HK-2 (cell line): ENCODE measurements around the gene LRRFIP1.
"Not testable (repeated sequence)": the region's sequence is repeated elsewhere in the genome, so short reads cannot be mapped to it uniquely, and the experiment has no call there.

Experiments
- DNase-seq: peaks from one replicate; pipeline ENCODE4 v3.0.0-alpha.2; 2018; ENCODE audit not compliant: unreplicated experiment

The LRRFIP1 gene, protein sequence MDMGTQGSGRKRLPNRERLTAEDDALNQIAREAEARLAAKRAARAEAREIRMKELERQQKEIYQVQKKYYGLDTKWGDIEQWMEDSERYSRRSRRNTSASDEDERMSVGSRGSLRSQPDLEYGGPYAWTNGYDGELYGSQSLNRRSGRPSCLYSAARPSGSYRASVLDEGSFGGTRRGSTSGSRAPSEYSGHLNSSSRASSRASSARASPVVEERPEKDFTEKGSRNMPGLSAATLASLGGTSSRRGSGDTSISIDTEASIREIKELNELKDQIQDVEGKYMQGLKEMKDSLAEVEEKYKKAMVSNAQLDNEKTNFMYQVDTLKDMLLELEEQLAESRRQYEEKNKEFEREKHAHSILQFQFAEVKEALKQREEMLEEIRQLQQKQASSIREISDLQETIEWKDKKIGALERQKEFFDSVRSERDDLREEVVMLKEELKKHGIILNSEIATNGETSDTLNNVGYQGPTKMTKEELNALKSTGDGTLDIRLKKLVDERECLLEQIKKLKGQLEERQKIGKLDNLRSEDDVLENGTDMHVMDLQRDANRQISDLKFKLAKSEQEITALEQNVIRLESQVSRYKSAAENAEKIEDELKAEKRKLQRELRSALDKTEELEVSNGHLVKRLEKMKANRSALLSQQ

DNA sequence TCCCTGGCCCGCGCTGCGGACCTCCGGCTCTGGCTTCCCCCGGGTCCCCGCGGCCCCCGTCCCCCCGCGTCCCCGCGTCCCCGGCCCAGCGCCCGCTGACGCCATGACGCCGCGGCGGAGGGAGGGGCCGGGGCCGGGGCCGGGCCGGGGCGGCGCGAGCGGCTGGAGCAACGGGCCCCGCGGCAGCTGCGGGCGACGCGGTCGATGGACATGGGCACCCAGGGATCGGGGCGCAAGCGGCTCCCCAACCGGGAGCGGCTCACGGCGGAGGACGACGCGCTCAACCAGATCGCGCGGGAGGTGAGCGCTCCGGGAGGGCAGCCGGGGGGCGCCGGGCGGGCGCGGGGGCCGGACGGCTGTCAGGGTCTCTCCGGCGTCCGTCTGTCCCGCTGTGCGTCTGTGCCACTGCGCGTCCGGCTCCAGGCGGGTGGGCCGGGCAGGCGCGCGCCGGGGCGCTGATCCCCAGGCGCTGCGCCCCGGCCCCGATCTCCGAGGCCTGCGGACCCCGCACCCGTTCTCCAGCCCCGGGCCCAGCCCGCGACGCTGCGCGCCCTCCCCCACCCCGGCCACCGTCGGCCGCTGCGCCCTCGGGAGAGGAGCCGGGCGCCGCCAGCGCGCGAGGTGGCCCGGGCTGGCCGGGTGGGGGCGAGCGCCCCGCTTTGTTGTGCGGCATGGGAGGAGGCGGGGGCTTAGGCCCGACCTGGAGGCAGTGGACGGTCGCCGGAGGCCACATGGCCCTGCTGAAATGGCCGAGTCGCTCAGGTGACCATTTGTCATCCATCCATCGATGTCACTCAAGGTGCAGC lies at the start of gene LRRFIP1:
Gene LRRFIP1 (plus strand): TSS at position 147 of the 806 bp plus-strand sequence. CDS start 58 bp downstream, at position 205.
- DNase-seq: no peak

DNA sequence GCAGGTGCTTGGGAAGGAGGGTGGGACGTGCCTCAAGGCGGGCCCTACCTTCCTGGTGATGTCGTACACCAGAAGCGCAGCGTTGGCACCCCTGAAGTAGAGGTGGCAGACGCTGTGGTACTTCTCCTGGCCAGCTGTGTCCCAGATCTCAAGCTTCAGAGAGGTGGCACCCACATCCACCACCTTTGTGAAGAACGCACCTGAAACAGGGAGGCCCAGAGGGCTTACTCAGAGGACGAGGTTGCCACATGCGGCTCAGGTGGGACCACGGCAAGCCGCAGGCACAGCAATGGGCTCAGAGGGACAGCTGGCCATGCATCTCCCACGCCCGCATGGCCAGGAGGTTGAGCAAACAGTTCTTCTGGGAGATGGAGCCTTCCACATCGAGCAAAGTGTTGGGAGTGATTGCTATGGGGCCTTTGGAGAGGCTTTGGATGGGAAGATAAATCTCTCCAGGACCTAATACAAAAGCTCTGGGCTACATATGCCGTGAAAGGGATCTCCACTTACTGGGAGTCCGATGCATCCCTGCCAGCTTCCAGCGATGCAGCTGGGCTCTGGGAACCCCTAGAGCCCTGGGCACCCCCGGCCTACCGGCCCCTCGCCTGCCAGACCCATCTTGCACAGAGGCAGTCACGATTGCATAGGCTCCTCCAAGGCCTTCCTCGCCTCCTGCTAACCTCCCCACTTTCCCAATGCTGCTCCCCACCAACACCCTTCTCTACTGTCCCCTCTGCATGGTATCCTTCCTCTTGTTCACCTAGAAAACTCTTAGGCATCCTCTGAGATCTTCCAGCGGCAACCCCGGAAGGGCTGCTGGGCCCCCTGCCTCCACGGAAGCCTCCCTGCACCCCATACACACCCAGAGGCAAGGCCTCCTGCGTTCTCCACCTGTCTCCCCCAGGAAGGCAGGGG lies 49.2 kb upstream of the LRRFIP1 start:
- no peak for DNase-seq

DNA sequence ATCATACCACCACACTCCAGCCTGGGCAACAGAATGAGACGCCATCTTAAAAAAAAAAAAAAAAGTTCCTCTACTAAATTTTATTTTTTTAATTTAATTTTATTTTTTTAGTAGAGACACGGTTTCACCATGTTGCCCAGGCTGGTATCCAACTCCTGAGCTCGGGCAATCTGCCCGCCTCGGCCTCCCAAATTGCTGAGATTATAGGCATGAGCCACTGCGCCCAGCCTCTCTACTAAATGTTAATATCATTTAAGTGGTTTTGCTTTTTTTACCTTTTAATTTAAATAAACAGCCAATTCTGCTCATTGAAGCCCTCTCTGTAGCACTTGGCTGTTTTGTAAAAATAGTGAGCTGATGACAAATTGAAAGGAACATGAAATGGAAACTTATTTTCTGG lies 46.1 kb upstream of the LRRFIP1 start:
- no peak for DNase-seq

DNA sequence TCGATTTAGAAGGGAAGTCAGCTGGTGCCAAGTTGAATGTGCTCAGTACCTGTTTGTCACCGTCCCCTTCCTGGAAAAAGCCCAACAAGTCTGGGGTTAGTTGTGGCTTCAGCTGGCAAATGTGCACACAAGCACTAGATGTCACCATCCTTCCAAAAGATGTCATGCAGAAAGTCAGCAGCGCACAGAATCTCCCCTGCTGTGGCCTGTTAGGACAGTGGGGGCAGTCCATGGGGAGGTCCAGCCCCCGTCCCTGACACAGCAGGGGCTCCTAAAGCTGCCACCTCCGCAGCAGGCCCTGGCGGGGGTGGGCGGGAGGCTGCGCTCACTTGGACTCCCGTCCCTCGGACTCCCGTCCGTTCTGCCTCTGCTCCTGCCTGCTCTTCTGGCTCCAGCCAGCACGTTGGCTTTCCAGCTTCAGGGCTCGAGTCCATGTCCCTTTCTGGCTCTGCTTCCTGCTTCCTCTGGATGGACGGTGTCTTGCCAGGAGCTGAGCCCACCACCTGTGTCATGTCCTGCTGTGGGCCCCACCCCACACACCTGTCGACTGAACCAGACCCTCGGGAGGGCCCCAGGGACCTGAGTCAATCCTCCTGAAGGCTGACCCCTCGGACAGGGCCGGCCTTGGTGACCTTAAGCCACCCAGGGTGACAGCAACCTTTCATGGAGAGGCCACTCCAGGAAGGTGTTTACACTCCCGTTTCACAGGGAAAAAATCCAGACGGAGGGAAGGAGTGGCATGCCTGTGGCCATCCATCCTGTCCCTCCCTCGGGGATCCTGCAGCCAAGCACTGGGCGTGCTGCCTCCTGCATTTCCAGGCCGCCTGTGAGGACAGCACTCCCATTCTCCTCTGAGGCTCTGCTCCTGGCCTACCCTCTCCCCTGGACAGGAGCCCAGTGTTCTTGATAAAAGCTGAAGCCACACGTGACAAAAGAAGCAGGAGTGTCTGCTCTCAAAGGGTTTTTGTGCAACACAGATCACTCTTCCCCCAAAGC lies 45.3 kb upstream of the LRRFIP1 start:
- no peak for DNase-seq

DNA sequence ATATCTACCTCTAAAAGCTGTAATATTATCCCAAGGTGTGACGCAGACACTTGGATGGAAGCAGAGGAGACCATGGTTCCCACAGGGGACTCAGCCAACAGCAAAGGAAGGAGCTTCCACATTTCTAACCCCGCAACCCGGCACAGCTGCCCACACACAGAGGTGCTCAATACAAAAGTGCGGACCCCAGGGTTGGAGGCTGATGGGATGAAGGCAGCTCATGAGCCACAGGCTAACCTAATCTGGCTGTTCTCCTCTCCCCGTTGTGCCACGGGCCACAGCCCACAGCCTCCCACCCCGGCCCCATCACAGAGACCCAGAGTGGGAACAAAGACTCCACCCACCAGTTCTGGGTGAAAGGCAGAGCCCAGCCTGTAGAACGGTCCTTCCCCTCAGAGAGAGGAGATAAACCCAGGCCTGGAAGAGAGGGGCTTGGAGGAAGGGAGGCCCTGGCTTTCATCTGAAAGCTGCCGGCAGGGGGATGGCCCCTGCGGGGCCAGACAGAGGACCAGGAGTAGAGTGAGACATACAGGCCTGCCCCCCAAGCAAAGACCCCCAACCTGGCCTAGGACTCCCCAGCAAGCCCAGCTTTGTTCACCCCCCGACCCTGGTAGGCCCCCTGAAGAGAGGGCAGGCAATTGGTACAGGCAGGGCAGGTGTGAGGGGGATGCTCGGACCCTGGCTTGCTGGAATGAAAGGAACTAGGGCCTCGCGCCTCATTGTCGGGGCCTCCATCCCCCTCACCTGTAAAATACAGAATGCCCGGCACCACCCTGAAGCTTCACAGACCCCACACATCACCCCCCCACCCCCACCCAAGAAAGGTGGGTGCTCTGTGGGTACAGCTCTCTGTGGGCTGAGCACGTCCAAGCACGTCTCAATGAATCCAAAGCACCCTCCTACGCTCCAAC lies 43.7 kb upstream of the LRRFIP1 start:
- no peak for DNase-seq

DNA sequence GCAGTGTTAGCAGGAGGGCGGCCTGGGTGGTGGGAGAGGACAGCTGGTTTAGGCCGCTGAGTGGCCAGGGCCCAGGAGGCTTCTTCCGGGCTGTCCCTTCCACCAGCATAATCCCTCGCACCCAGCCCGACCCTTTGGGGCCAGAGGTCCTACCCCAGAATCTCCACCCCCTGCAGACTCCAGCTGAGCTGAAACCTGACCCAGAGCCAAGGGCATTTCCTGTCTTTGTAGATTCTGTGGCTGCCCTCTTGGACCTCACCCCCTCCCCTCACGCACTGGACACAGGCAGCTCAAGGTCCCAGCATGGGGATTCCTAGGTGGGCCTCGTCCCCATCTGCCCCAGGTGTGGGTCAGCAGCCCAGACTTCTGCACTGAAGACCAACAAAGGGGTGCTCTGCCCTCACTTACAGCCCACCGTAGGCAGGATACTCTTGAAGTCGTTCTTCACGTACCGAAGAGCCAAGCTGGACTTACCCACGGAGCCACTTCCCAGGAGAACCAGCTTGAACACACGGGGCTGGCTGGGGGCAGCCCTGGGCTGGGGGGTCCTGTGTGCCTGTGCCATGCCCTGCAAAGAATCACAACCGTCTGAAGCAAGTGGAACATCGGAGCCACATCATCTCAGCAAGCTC lies 41.7 kb upstream of the LRRFIP1 start:
- DNase-seq: no peak

DNA sequence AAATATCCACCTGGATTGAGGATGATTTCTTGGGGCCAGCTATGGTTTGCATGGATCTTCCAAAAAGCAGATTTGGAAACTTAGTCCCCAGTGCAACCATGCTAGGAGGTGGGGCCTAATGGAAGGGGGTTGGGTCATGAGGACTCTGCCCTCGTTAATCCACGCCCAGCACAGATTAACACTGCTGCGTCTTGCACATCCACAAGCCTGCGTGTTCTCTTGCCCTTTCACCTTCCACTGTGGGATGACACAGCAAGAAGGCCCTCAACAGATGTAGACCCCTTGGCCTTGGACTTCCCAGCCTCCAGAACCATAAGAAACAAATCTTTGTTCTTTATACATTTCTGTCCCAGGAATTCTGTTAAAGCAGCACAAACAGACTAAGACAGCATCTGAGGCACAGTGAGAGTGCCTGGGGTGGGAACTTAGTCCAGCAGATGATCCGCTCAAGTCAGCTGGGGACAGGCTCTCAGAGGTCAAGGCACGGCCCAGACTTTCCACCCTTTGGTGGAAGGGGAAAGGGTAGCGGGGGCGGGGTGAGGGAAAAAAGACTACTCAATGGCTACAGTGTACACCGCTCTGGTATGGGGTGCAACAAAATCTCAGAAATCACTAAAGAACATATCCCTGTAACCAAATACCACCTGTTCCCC lies 39.2 kb upstream of the LRRFIP1 start:
- no peak for DNase-seq

DNA sequence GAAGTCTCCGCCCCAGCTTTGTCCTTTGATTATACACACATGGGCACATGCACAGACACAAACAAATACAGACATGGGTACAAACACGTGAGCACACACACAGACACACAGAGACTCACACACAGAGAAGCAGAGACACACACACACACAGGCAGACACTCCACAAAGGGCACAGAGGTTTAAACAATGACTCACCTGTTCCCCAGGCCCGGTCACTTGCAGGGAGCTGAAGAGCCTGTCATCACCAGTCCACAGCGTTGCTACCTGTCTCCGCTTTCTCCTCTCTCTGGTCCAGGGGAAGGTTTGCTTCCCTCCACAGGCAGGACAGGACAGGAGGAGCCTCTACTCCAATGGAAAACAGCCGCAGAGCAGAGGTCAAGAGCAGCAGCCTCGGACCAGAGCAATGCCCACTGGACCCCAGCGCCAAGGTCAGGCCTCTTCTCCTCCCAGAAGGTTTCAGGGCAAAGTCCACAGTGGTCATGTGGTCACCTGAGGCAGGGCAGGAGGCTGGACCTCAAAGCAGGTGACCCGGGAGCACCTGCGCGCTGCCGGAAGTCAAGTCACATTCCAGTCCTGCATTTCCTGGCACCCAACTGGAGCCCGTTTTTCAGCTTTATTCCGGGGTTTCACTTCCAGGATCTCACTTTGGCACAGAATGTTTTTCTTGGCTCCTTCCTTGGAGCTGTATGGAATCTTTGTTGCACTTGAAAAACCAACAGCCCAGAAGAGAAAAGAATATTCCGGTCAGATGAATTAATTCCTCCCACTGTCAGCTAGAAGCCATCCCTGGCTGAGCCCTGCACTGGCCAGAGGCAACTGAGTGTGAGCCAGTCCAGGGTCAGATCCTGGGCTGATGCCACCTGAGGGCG lies 36.9 kb upstream of the LRRFIP1 start, which contains the start of gene RAB17:
Gene RAB17 (minus strand): TSS at position 463 of the 869 bp plus-strand sequence. CDS start 4,580 bp downstream, outside the sequence.
- DNase-seq: peak; percentile 44

DNA sequence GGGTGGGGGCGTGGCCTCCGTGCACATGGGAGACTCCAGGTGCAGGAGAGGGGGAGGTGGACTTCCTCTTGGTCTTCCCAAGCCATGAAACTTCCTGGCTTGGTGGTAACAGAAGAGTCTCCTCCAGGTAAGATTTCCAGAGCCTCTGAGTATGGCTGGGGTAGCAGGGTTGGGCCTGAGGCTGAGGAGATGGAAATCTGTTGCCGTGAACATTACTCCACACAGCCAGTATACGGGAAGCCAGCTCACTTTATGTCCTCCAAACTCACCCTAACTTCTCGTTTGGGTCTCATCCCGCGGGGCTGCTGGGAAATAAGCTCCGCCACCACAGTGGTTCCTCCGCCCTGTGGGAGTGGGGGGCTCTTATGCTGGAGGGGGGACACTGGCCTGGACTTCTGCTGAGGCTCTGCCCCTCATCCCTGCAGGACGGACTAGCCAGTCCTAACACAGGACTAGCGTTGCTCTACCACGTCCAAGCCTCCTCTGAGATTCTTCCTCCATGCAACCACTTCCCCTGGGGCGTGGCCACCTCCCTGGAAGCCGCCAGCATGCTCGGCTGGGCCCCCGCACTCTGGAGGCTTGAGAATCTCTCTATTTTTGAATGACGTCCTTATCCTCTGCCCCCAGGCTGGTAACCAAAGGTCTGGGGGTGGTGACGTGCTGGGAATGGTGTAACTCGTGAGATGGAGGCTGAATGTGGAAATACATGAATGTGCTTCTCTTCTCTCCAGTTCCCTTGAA lies 36.1 kb upstream of the LRRFIP1 start:
- DNase-seq: no peak

DNA sequence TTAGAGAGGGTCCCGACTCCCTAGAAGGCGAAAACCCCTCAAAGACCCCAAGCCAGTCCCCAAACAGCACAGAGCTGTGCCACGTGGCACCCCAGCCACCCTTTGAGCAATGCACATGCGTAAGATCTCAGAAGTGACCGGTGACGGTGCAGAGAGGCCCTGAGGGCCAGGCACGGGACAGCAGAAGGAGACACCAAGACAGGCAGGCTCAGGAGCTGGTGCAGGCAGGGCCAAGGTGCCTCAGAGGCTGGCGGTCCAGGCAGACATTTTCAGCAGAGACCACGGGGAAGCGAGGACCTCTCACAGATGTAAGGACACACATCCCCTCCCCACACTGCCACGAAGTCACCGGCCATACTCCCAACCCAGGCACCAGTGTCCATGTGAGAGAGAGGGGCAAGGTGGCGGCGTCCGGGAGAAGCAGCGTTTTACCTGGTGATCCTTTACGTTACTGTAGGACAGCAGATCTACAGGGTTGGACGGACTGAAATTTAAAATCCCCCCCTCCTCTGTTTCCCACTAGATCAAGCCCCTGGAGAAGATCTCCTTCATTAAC lies 34.9 kb upstream of the LRRFIP1 start:
- DNase-seq: no peak

DNA sequence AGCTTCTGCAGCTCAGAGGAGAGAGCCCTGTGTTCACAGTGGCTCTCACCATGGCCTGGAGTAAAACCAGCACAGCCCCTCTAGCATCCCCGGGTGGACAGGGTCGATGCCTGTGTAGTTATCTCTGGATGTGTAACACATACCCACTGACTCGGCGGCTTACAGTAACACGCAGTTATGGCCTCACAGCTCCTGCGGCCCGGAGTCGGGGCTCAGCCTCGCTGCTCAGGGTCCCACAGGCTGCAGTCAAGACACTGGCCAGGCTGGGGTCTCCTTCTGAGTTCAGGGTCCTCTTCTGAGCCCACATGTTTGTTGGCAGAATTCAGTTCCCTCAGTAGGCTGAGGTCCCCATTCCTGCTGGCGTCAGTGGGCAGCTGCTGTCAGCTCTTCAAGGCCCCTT lies 34.4 kb upstream of the LRRFIP1 start:
- no peak for DNase-seq

DNA sequence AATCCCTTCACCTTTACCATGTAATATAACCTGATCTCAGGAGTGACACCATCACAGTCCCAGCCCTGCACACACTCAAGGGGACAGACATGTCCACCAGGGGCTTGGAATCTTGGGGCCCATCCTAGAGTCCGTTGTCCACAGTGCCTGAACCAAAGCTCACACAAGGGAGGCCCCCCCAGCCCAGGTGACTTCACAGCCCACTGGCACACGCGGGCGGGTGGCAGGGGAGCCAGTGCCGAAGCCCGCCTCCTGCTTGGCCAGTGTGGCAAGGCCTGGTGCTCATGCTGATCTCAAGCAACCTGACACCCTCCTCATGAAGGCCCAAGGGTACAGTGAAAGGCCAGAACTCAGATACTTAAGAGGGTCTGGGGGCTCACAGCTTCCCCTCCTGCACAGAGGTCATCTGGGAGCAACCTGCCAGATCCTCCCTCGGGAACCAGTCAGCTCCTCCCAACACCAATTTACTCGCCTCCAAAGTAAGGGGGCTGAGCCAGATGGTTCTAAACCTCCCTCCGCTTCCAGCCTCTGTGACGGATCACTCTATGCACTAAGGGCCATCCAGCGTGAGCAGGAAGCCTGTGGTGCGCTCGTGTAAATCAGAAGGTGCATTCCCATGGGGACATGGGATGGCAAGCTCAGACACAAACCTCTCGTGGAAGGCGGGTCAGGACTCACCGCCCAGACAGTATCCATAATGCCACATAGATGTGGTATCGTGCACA lies 33.6 kb upstream of the LRRFIP1 start:
- DNase-seq: no peak

DNA sequence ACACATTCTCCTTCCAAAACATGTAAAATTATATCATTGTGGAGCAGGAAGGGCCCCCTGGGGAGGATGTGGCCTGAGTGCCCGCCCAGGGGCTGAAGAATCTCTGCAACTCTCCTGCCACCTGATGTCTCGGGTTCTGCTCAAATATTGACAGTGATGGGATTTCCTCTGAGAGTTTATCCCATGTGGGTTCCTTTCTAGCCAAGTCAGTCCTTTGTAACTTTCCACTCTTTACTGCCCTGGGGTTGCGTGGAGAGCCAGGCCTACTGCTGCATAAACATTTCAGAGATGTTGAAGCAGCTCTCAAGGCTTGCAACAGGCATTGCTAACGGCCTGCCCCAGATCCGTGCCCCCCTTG lies 32.9 kb upstream of the LRRFIP1 start:
- no peak for DNase-seq

DNA sequence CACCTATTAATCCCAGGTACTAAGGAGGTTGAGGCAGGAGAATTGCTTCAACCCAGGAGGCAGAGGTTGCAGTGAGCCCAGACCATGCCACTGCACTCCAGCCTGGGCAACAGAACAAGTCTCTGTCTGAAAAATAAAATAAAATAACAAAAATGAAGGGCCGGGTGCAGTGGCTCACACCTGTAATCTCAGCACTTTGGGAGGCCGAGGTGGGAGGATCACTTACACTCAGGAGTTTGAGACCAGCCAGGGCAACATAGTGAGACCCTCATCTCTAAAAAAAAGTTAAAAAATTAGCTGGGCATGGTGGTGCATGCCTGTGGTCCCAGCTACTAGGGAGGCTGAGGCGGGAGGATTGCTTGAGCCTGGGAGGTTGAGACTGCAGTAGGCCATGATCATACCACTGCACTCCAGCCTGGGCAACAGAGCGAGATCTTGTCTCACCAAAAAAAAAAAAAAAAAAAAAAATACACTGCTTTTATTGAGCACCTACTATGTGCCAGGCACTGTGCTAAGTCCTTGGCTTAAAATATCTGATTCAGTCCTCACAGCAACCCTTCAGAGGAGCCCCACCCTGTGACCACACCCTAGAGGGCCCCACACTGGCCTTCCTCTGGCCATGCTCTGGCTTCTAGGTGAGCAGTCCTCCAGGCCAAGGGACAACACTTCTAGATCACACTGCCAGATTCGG lies 31.4 kb upstream of the LRRFIP1 start:
- DNase-seq: not testable (repeated sequence)
